ENCODE measurements around the gene CCDC127.
"Not testable (repeated sequence)": the region's sequence is repeated elsewhere in the genome, so short reads cannot be mapped to it uniquely, and the experiment has no call there.

The CCDC127 gene

GRCh38 chr5:264338-264737 is 46.4 kb upstream of the CCDC127 start:
- no peak overlapping the region for H3K4me3 ChIP-seq (ENCODE audit: low read depth in 1 of 2, low read length in 2 of 2)
- no peak overlapping the region for H3K9ac ChIP-seq (ENCODE audit: low read depth, low read length)
- H3K4me2 ChIP-seq (ENCODE audit: insufficient read depth, low read length), result no peak overlapping the region
- no peaks in the 10 kb centered on the region for H4K20me1 ChIP-seq (ENCODE audit: insufficient read depth, low read length)
- ATAC-seq (ENCODE audit: insufficient read depth, low read depth) (no peak), DNase-seq (no peak)
- H2AFZ ChIP-seq (ENCODE audit: low read depth, low read length), result no peak overlapping the region
- H3K27ac ChIP-seq (ENCODE audit: low read length), result no peak overlapping the region
- no peaks in the 10 kb centered on the region for H3K4me1 ChIP-seq (ENCODE audit: insufficient read depth, low read length)
- peaks cover 14% of the 10 kb centered on the region for H3K36me3 ChIP-seq (ENCODE audit: insufficient read depth, low read length)
- H3K27me3 ChIP-seq (ENCODE audit: insufficient read depth, low read length, poor library complexity), result no peaks in the 10 kb centered on the region
- H3K9me3 ChIP-seq (ENCODE audit: insufficient read depth, low read length, severe bottlenecking), result no peaks in the 10 kb centered on the region
- no peaks in the 10 kb centered on the region for H3K79me2 ChIP-seq (ENCODE audit: insufficient read depth, low read length)
- TF ChIP-seq EZH2 (IDR thresholded peaks at IDR 0.05; ENCODE audit: borderline replicate concordance, low read depth, low read length, severe bottlenecking), result no peak
- TF ChIP-seq CTCF (IDR thresholded peaks at IDR 0.05; ENCODE audit: borderline replicate concordance, extremely low read depth, low read length, poor library complexity, severe bottlenecking), result no peak

GRCh38 chr5:263275-263974 is 45.5 kb upstream of the CCDC127 start:
- not testable (repeated sequence) for H3K27me3 ChIP-seq (ENCODE audit: insufficient read depth, low read length, poor library complexity); H3K9ac ChIP-seq (ENCODE audit: low read depth, low read length); ATAC-seq (ENCODE audit: insufficient read depth, low read depth); DNase-seq; H3K9me3 ChIP-seq (ENCODE audit: insufficient read depth, low read length, severe bottlenecking); H4K20me1 ChIP-seq (ENCODE audit: insufficient read depth, low read length); H2AFZ ChIP-seq (ENCODE audit: low read depth, low read length); H3K4me2 ChIP-seq (ENCODE audit: insufficient read depth, low read length); H3K4me1 ChIP-seq (ENCODE audit: insufficient read depth, low read length); H3K27ac ChIP-seq (ENCODE audit: low read length); H3K4me3 ChIP-seq (ENCODE audit: low read depth in 1 of 2, low read length in 2 of 2); H3K79me2 ChIP-seq (ENCODE audit: insufficient read depth, low read length)
- peaks cover 16% of the 10 kb centered on the region for H3K36me3 ChIP-seq (ENCODE audit: insufficient read depth, low read length)

GRCh38 chr5:257148-257547 is 39.2 kb upstream of the CCDC127 start:
- H3K36me3 ChIP-seq (ENCODE audit: insufficient read depth, low read length), result peaks cover 51% of the 10 kb centered on the region
- DNase-seq, result no peak
- TF ChIP-seq CTCF (IDR thresholded peaks at IDR 0.05; ENCODE audit: borderline replicate concordance, extremely low read depth, low read length, poor library complexity, severe bottlenecking) (no peak), EZH2 (IDR thresholded peaks at IDR 0.05; ENCODE audit: borderline replicate concordance, low read depth, low read length, severe bottlenecking) (no peak)
- no peak for ATAC-seq (ENCODE audit: insufficient read depth, low read depth)
- H3K4me2 ChIP-seq (ENCODE audit: insufficient read depth, low read length), result no peak overlapping the region
- no peaks in the 10 kb centered on the region for H4K20me1 ChIP-seq (ENCODE audit: insufficient read depth, low read length)
- H3K4me1 ChIP-seq (ENCODE audit: insufficient read depth, low read length), result no peaks in the 10 kb centered on the region
- H3K9ac ChIP-seq (ENCODE audit: low read depth, low read length), result no peak overlapping the region
- H3K9me3 ChIP-seq (ENCODE audit: insufficient read depth, low read length, severe bottlenecking), result no peaks in the 10 kb centered on the region
- no peak overlapping the region for H3K4me3 ChIP-seq (ENCODE audit: low read depth in 1 of 2, low read length in 2 of 2)
- H3K27ac ChIP-seq (ENCODE audit: low read length), result no peak overlapping the region
- H3K79me2 ChIP-seq (ENCODE audit: insufficient read depth, low read length), result no peaks in the 10 kb centered on the region
- H3K27me3 ChIP-seq (ENCODE audit: insufficient read depth, low read length, poor library complexity), result no peaks in the 10 kb centered on the region
- no peak overlapping the region for H2AFZ ChIP-seq (ENCODE audit: low read depth, low read length)

DNA sequence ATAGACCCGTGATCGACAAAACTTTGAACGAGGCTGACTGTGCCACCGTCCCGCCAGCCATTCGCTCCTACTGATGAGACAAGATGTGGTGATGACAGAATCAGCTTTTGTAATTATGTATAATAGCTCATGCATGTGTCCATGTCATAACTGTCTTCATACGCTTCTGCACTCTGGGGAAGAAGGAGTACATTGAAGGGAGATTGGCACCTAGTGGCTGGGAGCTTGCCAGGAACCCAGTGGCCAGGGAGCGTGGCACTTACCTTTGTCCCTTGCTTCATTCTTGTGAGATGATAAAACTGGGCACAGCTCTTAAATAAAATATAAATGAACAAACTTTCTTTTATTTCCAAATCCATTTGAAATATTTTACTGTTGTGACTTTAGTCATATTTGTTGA is 38.4 kb upstream of the CCDC127 start:
- not testable (repeated sequence) for H3K9me3 ChIP-seq (ENCODE audit: insufficient read depth, low read length, severe bottlenecking); H3K9ac ChIP-seq (ENCODE audit: low read depth, low read length); H3K27me3 ChIP-seq (ENCODE audit: insufficient read depth, low read length, poor library complexity); H2AFZ ChIP-seq (ENCODE audit: low read depth, low read length); H3K27ac ChIP-seq (ENCODE audit: low read length); H4K20me1 ChIP-seq (ENCODE audit: insufficient read depth, low read length); DNase-seq; H3K4me2 ChIP-seq (ENCODE audit: insufficient read depth, low read length); H3K4me1 ChIP-seq (ENCODE audit: insufficient read depth, low read length); H3K79me2 ChIP-seq (ENCODE audit: insufficient read depth, low read length); ATAC-seq (ENCODE audit: insufficient read depth, low read depth); H3K4me3 ChIP-seq (ENCODE audit: low read depth in 1 of 2, low read length in 2 of 2)
- peaks cover 57% of the 10 kb centered on the region for H3K36me3 ChIP-seq (ENCODE audit: insufficient read depth, low read length)

DNA sequence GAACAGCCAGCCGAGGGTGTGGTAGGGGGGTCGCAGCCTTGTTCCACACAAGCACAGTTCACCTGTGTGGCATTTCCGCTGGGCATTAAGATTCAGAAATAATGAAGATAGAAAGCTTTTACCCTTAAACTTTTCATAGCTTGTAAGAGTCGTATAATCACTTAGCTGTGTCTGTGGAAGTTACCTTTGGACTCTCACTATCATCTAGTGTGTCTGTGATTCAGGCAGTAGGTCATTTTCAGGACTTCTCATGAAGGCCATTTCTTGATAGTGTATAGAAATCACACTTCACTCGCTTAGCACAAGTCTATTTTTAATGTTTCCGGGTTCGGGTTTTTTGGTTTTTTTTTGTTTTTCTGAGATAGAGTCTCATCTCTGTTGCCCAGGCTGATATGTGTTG is 37.2 kb upstream of the CCDC127 start:
- not testable (repeated sequence) for ATAC-seq (ENCODE audit: insufficient read depth, low read depth); DNase-seq; H3K79me2 ChIP-seq (ENCODE audit: insufficient read depth, low read length); H3K4me1 ChIP-seq (ENCODE audit: insufficient read depth, low read length); H3K4me3 ChIP-seq (ENCODE audit: low read depth in 1 of 2, low read length in 2 of 2); H3K9me3 ChIP-seq (ENCODE audit: insufficient read depth, low read length, severe bottlenecking); H3K27ac ChIP-seq (ENCODE audit: low read length); H3K27me3 ChIP-seq (ENCODE audit: insufficient read depth, low read length, poor library complexity); H3K4me2 ChIP-seq (ENCODE audit: insufficient read depth, low read length); H3K9ac ChIP-seq (ENCODE audit: low read depth, low read length); H2AFZ ChIP-seq (ENCODE audit: low read depth, low read length); H4K20me1 ChIP-seq (ENCODE audit: insufficient read depth, low read length)
- H3K36me3 ChIP-seq (ENCODE audit: insufficient read depth, low read length), result peaks cover 67% of the 10 kb centered on the region

GRCh38 chr5:254322-254721 is 36.4 kb upstream of the CCDC127 start:
- ATAC-seq (ENCODE audit: insufficient read depth, low read depth); H3K4me3 ChIP-seq (ENCODE audit: low read depth in 1 of 2, low read length in 2 of 2); H3K27ac ChIP-seq (ENCODE audit: low read length); H4K20me1 ChIP-seq (ENCODE audit: insufficient read depth, low read length); H3K27me3 ChIP-seq (ENCODE audit: insufficient read depth, low read length, poor library complexity); H3K79me2 ChIP-seq (ENCODE audit: insufficient read depth, low read length); H2AFZ ChIP-seq (ENCODE audit: low read depth, low read length); H3K9me3 ChIP-seq (ENCODE audit: insufficient read depth, low read length, severe bottlenecking); DNase-seq; H3K4me2 ChIP-seq (ENCODE audit: insufficient read depth, low read length); H3K4me1 ChIP-seq (ENCODE audit: insufficient read depth, low read length); H3K9ac ChIP-seq (ENCODE audit: low read depth, low read length): not testable (repeated sequence)
- peaks cover 73% of the 10 kb centered on the region for H3K36me3 ChIP-seq (ENCODE audit: insufficient read depth, low read length)
